ENCODE data around the gene TTLL13. TPM values are rescaled to one million over a fixed set of nuclear protein-coding genes. Genes with fewer than 3 reads are reported as not detected.
A peak's percentile ranks its signal among the peaks of the same experiment; 100 is the strongest.

TTLL13 gene
- total and polyA plus RNA-seq, 4 experiments from 2014 or later, result 1.1 to 1.4 TPM; not detected in 2

DNA sequence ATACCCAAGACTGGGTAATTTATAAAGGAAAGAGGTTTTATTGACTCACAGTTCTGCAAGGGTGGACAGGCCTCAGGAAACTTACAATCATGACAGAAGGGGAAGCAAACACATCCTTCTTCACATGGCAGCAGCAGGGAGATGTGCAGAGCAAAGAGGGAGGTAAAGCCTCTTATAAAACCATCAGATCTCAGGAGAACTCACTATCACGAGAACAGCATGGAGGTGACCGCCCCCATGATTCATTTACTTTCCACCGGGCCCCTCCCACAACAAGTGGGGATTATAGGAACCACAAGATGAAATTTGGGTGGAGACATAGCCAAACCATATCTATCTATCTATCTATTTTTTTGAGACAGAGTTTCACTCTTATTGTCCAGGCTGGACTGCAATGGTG lies 10.0 kb upstream of the TTLL13 start:
- peak overlapping the region in 5 of 7 donors; percentile 3 to 51 (median 31) for H3K27ac Mint-ChIP-seq
- CTCF ChIA-PET (ENCODE audit: partially characterized antibody), result no interaction called here
- intact Hi-C loops (cut with micrococcal nuclease), result no loop called here

DNA sequence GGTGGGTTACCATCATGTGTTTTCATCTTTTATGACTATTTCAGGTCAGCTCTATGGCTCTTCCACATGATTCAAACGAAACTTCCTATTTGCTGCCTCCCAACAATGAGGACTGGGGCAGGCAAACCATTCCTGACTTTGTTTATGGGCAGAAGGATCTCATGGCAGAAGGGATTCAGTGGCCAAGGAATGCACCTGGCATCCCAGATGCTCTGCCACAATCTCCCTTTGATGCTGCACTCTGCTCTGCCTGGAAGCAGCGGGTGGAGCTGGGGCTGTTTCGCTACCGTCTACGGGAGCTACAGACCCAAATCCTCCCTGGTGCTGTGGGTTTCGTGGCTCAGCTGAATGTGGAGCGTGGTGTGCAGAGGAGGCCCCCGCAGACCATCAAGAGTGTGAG lies 8.5 kb upstream of the TTLL13 start:
- H3K36me3 ChIP-seq (ENCODE audit: insufficient read depth, low read length), result peaks cover 9% of the 10 kb centered on the region
- CTCF ChIA-PET (ENCODE audit: partially characterized antibody), result no interaction called here

More for the DNA sequence above, 10.0 kb upstream of the TTLL13 start:
- no peaks in the 10 kb centered on the region for H3K9me3 ChIP-seq (ENCODE audit: control insufficient read depth in 1 of 2, low read length in 2 of 2)
- POLR2A ChIA-PET (ENCODE audit: partially characterized antibody), result no interaction called here
- H3K27me3 ChIP-seq (ENCODE audit: insufficient read depth, low read length), result no peaks in the 10 kb centered on the region
- no peak overlapping the region for H3K4me3 ChIP-seq (ENCODE audit: low read length in 2 of 2)
- Mint-ChIP-seq H3K27me3 (no peaks in the 10 kb centered on the region), H3K36me3 (peaks cover 19 to 31% of the 10 kb centered on the region in 2 donors), H3K9me3 (no peaks in the 10 kb centered on the region), H3K4me1 (peaks cover 11 to 16% (median 14%) of the 10 kb centered on the region in 4 donors), H3K4me3 (no peak overlapping the region)
- no peak overlapping the region for H3K27ac ChIP-seq (ENCODE audit: low read depth, low read length)
- DNase-seq, result no peak
- H3K36me3 ChIP-seq (ENCODE audit: insufficient read depth, low read length), result peaks cover 9% of the 10 kb centered on the region
- H3K4me1 ChIP-seq (ENCODE audit: insufficient read depth, low read length), result peaks cover 9% of the 10 kb centered on the region

DNA sequence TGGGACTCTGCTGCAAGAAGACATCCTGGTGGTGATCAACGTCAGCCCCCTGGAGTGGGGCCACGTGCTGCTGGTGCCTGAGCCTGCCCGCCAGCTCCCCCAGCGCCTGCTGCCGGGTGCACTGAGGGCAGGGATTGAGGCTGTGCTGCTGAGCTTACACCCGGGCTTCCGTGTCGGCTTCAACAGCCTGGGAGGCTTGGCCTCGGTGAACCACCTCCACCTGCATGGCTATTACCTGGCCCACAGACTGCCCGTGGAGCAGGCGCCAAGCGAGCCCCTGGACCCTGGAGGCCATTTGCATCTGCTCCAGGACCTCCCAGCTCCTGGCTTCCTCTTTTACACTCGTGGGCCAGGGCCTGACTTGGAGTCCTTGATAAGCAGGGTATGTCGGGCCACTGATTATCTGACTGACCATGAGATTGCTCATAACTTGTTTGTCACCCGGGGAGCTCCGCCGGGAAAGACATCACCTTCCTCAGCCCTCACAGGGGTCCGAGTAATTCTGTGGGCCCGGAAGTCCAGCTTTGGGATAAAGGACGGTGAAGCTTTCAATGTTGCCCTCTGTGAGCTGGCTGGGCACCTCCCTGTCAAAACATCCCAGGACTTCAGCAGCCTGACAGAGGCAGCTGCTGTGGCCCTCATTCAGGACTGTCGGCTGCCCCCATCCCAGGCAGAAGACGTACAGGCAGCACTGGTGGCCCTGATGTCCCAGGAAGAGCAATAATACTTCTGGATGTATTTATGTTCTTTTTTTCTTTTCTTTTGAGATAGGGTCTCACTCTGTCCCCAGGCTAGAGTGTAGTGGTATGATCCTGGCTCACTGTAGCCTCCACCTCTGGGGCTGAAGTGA lies 7.8 kb upstream of the TTLL13 start:
- CTCF ChIA-PET (ENCODE audit: partially characterized antibody), result no interaction called here
- H3K27ac ChIP-seq (ENCODE audit: low read depth, low read length), result no peak overlapping the region
- H3K4me3 Mint-ChIP-seq, result no peak overlapping the region
- H3K4me1 ChIP-seq (ENCODE audit: insufficient read depth, low read length), result no peaks in the 10 kb centered on the region
- no peaks in the 10 kb centered on the region for H3K9me3 Mint-ChIP-seq
- peaks cover 9% of the 10 kb centered on the region for H3K36me3 ChIP-seq (ENCODE audit: insufficient read depth, low read length)
- no peaks in the 10 kb centered on the region for H3K9me3 ChIP-seq (ENCODE audit: control insufficient read depth in 1 of 2, low read length in 2 of 2)
- no peaks in the 10 kb centered on the region for H3K27me3 Mint-ChIP-seq
- H3K4me3 ChIP-seq (ENCODE audit: low read length in 2 of 2), result no peak overlapping the region
- no peak for DNase-seq
- H3K4me1 Mint-ChIP-seq, result peaks cover 4 to 5% (median 5%) of the 10 kb centered on the region in 4 donors
- POLR2A ChIA-PET (ENCODE audit: partially characterized antibody), result interaction anchor here (1.1 kb wide), 1 partner anchor 10 kb away, joined by 4 read pairs; no protein-coding TSS in a partner anchor
- intact Hi-C loops (cut with micrococcal nuclease), result no loop called here
- no peaks in the 10 kb centered on the region for H3K27me3 ChIP-seq (ENCODE audit: insufficient read depth, low read length)
- H3K27ac Mint-ChIP-seq, result no peak overlapping the region
- H3K36me3 Mint-ChIP-seq, result peaks cover 13 to 24% of the 10 kb centered on the region in 2 donors

More for the DNA sequence above, 8.5 kb upstream of the TTLL13 start:
- Mint-ChIP-seq H3K36me3 (peaks cover 19 to 28% of the 10 kb centered on the region in 2 donors), H3K4me3 (no peak overlapping the region), H3K27me3 (no peaks in the 10 kb centered on the region), H3K27ac (no peak overlapping the region), H3K9me3 (no peaks in the 10 kb centered on the region), H3K4me1 (peaks cover 3 to 7% (median 5%) of the 10 kb centered on the region in 4 donors)
- H3K27ac ChIP-seq (ENCODE audit: low read depth, low read length), result no peak overlapping the region
- no peaks in the 10 kb centered on the region for H3K9me3 ChIP-seq (ENCODE audit: control insufficient read depth in 1 of 2, low read length in 2 of 2)
- intact Hi-C loops (cut with micrococcal nuclease), result no loop called here
- DNase-seq, result no peak
- POLR2A ChIA-PET (ENCODE audit: partially characterized antibody), result interaction anchor here (1.1 kb wide), 1 partner anchor 9 kb away, joined by 4 read pairs; no protein-coding TSS in a partner anchor
- H3K4me1 ChIP-seq (ENCODE audit: insufficient read depth, low read length), result no peaks in the 10 kb centered on the region
- H3K27me3 ChIP-seq (ENCODE audit: insufficient read depth, low read length), result no peaks in the 10 kb centered on the region
- H3K4me3 ChIP-seq (ENCODE audit: low read length in 2 of 2), result no peak overlapping the region

DNA sequence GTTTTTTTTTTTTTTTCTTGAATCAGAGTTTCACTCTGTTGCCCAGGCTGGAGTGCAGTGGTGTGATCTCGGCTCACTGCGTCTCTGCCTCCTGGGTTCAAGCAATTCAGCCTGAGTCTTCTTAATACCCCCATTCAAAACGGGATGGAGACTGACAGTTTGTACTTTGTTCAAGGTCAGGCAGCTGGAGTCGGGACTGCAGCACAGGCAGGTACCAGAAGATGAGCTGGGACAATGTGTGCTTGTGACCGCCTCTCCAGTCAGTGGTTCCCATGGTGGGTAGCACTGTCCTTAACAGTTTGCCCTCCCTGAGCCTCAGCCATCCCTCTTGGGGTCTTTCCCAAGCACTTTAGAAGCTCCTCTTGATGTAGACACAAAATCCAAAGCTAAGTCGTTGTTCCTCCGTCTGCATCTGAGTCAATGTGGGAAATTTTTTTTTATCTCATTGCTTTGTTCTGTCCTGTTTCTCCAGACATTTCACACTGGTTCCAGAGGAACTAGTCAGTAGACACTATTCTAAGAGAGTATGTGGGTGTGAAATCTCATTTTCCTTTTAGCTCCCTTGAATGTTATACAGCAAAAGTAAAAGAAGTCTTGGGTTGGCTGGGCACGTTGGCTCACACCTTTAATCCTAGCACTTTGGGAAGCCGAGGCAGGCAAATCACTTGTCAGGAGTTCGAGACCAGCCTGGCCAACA lies 5.3 kb upstream of the TTLL13 start:
- Mint-ChIP-seq H3K27ac (peak overlapping the region in 1 of 7 donors; percentile 72), H3K36me3 (peaks cover 4 to 11% of the 10 kb centered on the region in 2 donors)
- CTCF ChIA-PET (ENCODE audit: partially characterized antibody), result interaction anchor here (0.6 kb wide), 1 partner anchor 24 kb away, joined by 3 read pairs; no protein-coding TSS in a partner anchor

DNA sequence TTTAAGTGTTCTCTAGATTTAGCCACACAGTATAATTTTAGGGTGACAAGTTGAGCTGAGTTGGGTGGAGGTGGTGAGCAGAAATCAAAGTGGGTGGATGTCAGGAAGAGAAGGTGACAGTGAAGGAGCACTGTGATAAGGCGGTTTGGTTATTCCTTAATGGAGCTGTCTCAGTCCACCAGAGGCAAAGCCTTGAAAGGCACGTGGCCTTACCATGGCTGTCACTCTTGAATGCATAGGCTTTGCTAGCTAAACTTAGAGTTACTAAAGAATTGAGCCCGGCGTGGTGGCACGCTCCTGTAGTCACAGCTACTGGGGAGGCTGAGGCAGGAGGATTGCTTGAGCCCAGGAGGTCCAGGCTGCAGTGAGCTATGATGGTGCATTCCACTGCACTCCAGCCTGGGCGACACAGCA lies 560 bp upstream of the TTLL13 start:
- ChIA-PET CTCF (ENCODE audit: partially characterized antibody) (interaction anchor here (0.7 to 2.3 kb wide), 10 partner anchors 9 to 177 kb away, joined by 3 to 10 read pairs (median 4); partner anchors contain the start of genes CIB1 and GDPGP1), POLR2A (ENCODE audit: partially characterized antibody) (interaction anchor here (1.1 to 4.0 kb wide), 8 partner anchors 13 to 355 kb away, joined by 3 to 17 read pairs (median 6); partner anchors contain the start of genes AP3S2, CIB1, GDPGP1 and NGRN)
- H3K4me3 ChIP-seq (ENCODE audit: low read length in 2 of 2), result peak overlapping the region in 1 of 2 donors; percentile 35
- Mint-ChIP-seq H3K27me3 (no peaks in the 10 kb centered on the region), H3K4me1 (peaks cover 6 to 18% (median 9%) of the 10 kb centered on the region in 4 donors), H3K4me3 (peak overlapping the region; percentile 47 to 79 (median 72)), H3K36me3 (no peaks in the 10 kb centered on the region), H3K27ac (peak overlapping the region; percentile 23 to 88 (median 34)), H3K9me3 (no peaks in the 10 kb centered on the region)
- no peaks in the 10 kb centered on the region for H3K36me3 ChIP-seq (ENCODE audit: insufficient read depth, low read length)
- peaks cover 14% of the 10 kb centered on the region for H3K4me1 ChIP-seq (ENCODE audit: insufficient read depth, low read length)
- no peak for DNase-seq
- H3K9me3 ChIP-seq (ENCODE audit: control insufficient read depth in 1 of 2, low read length in 2 of 2), result no peaks in the 10 kb centered on the region
- intact Hi-C loops (cut with micrococcal nuclease), result loop anchor here (1.0 kb wide), 1 partner anchor 14 kb away; the partner anchor contains the start of gene GDPGP1
- H3K27ac ChIP-seq (ENCODE audit: low read depth, low read length), result no peak overlapping the region
- H3K27me3 ChIP-seq (ENCODE audit: insufficient read depth, low read length), result no peaks in the 10 kb centered on the region

More for the DNA sequence above, 5.3 kb upstream of the TTLL13 start:
- H3K4me1 Mint-ChIP-seq, result peaks cover 6 to 10% (median 8%) of the 10 kb centered on the region in 4 donors
- no peaks in the 10 kb centered on the region for H3K9me3 Mint-ChIP-seq
- POLR2A ChIA-PET (ENCODE audit: partially characterized antibody), result interaction anchor here (1.0 to 1.6 kb wide), 2 partner anchors 10 to 24 kb away, joined by 3 to 5 read pairs; partner anchors contain the start of genes CIB1 and GDPGP1
- Histone ChIP-seq H3K36me3 (ENCODE audit: insufficient read depth, low read length) (no peaks in the 10 kb centered on the region), H3K4me1 (ENCODE audit: insufficient read depth, low read length) (peaks cover 1% of the 10 kb centered on the region), H3K4me3 (ENCODE audit: low read length in 2 of 2) (no peak overlapping the region), H3K27ac (ENCODE audit: low read depth, low read length) (no peak overlapping the region), H3K27me3 (ENCODE audit: insufficient read depth, low read length) (no peaks in the 10 kb centered on the region), H3K9me3 (ENCODE audit: control insufficient read depth in 1 of 2, low read length in 2 of 2) (no peaks in the 10 kb centered on the region)
- intact Hi-C loops (cut with micrococcal nuclease), result no loop called here
- no peak for DNase-seq
- no peak overlapping the region for H3K4me3 Mint-ChIP-seq
- H3K27me3 Mint-ChIP-seq, result no peaks in the 10 kb centered on the region

DNA sequence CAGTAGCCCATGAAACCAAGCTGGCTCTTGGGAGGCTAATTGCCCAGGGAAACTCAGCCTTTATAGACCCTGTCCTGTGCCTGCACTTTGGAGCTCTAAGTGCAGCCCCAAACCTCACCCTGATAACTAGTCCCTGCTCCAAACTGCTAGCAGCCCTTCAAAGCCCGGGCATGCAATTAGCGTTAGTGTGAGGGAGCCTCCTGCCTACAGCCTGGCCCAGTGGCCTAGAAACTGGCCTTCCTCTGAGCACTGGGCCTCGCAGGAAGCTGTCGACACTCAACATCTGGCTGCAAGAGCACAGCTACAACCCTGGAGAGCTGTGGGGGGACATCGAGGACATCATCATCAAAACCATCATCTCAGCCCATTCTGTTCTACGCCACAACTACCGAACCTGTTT lies 8.4 kb downstream of the TTLL13 start:
- ChIA-PET POLR2A (ENCODE audit: partially characterized antibody) (interaction anchor here (0.9 kb wide), 1 partner anchor 8 kb away, joined by 3 read pairs; no protein-coding TSS in a partner anchor), CTCF (ENCODE audit: partially characterized antibody) (interaction anchor here (1.0 kb wide), 1 partner anchor 9 kb away, joined by 4 read pairs; the partner anchor contains the start of gene TTLL13)
- H3K4me3 ChIP-seq (ENCODE audit: low read length in 2 of 2), result no peak overlapping the region
- intact Hi-C loops (cut with micrococcal nuclease), result no loop called here
- Mint-ChIP-seq H3K27ac (no peak overlapping the region), H3K27me3 (no peaks in the 10 kb centered on the region), H3K9me3 (no peaks in the 10 kb centered on the region), H3K4me1 (peaks cover 0 to 4% (median 0%) of the 10 kb centered on the region in 4 donors), H3K36me3 (no peaks in the 10 kb centered on the region), H3K4me3 (no peak overlapping the region)
- DNase-seq, result no peak
- H3K27me3 ChIP-seq (ENCODE audit: insufficient read depth, low read length), result no peaks in the 10 kb centered on the region
- no peaks in the 10 kb centered on the region for H3K9me3 ChIP-seq (ENCODE audit: control insufficient read depth in 1 of 2, low read length in 2 of 2)
- no peaks in the 10 kb centered on the region for H3K4me1 ChIP-seq (ENCODE audit: insufficient read depth, low read length)
- H3K36me3 ChIP-seq (ENCODE audit: insufficient read depth, low read length), result no peaks in the 10 kb centered on the region
- no peak overlapping the region for H3K27ac ChIP-seq (ENCODE audit: low read depth, low read length)
